MM.1S (cell line): Measurements from ENCODE around the gene OSBP2.

ENCODE experiments used
- EZH2 ChIP-seq: fragments of 300-600 bp; sonication (generic); optimal IDR thresholded peaks from 2 replicates; pipeline ENCODE3; 2017; ENCODE audit warnings: low read depth, mild to moderate bottlenecking, antibody characterized with exemption, low read length, mixed read lengths
- EZH2phosphoT487 ChIP-seq: fragments of 300-600 bp; sonication (generic); IDR thresholded peaks from 2 replicates; pipeline ENCODE4 v1.6.1; 2018; ENCODE audit warnings: antibody characterized with exemption, low read length
- TF ChIP-seq, protein P1 (sequence below): fragments of 300-600 bp; sonication (generic); IDR thresholded peaks from 2 replicates; pipeline ENCODE4 v1.5.1; 2016; ENCODE audit warnings: antibody characterized with exemption, low read length, mixed read lengths

DNA sequence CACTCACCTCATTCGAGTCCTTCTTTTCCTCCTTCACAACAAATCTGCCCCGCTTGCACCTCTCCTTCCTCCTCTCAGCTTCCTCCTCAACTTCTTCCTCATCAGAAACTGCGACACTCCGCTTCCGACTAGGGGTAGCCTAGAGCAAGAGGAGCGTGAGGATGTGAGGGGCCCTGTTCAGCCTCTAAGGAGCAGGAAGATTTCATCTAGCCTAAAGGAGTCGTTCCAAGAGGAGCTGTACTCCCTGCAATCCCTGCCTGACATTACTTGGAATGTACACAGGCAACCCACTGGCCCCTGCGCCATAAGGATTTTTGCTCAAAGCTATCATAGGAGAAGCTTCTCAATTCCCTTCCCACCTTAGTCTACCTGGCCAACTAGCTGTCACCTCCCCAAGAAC lies 239.4 kb downstream of the OSBP2 start:
- TF ChIP-seq, protein P1, sequence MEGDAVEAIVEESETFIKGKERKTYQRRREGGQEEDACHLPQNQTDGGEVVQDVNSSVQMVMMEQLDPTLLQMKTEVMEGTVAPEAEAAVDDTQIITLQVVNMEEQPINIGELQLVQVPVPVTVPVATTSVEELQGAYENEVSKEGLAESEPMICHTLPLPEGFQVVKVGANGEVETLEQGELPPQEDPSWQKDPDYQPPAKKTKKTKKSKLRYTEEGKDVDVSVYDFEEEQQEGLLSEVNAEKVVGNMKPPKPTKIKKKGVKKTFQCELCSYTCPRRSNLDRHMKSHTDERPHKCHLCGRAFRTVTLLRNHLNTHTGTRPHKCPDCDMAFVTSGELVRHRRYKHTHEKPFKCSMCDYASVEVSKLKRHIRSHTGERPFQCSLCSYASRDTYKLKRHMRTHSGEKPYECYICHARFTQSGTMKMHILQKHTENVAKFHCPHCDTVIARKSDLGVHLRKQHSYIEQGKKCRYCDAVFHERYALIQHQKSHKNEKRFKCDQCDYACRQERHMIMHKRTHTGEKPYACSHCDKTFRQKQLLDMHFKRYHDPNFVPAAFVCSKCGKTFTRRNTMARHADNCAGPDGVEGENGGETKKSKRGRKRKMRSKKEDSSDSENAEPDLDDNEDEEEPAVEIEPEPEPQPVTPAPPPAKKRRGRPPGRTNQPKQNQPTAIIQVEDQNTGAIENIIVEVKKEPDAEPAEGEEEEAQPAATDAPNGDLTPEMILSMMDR, result no peak
- TF ChIP-seq EZH2phosphoT487, result no peak
- TF ChIP-seq EZH2, result no peak
